SU-DHL-6 (cell line): Measurements from ENCODE around the gene RHOB.

ENCODE experiments used
- H2AFZ ChIP-seq: fragments of 200-600 bp; sonication (generic); 2 replicates; pipeline ENCODE4 v1.6.1; 2014; ENCODE audit warnings: low read depth, mild to moderate bottlenecking, moderate library complexity, mixed read lengths, antibody characterized with exemption, low read length; ENCODE audit not compliant: severe bottlenecking
- H3F3A ChIP-seq: fragments of 200-600 bp; shearing (Covaris generic); 2 replicates; pipeline ENCODE4 v1.6.0; 2016; ENCODE audit warnings: antibody characterized with exemption, mild to moderate bottlenecking; ENCODE audit not compliant: insufficient read depth
- H3K27ac ChIP-seq: fragments of 200-600 bp; sonication (generic); 2 replicates; pipeline ENCODE4 v1.5.1; 2016; ENCODE audit warnings: low read depth, mild to moderate bottlenecking, low read length, moderate library complexity, mixed read lengths
- H3K27me3 ChIP-seq: fragments of 200-600 bp; sonication (generic), shearing (Covaris generic); 2 replicates; pipeline ENCODE4 v1.6.0; 2014; ENCODE audit warnings: mild to moderate bottlenecking, low read length
- H3K36me3 ChIP-seq: fragments of 200-600 bp; sonication (generic); 2 replicates; pipeline ENCODE4 v1.6.1; 2014; ENCODE audit warnings: mild to moderate bottlenecking, low read length, mixed read lengths
- H3K4me2 ChIP-seq: fragments of 300-600, 200-600 bp; shearing (Covaris generic), sonication (generic); 2 replicates; pipeline ENCODE4 v1.6.0; 2014; ENCODE audit warnings: low read length, low read depth, mild to moderate bottlenecking; ENCODE audit not compliant: poor library complexity, severe bottlenecking
- H3K4me3 ChIP-seq: fragments of 200-600 bp; sonication (generic); 2 replicates; pipeline ENCODE4 v1.5.1; 2014; ENCODE audit warnings: antibody characterized with exemption, low read length, mild to moderate bottlenecking, mixed read lengths; ENCODE audit not compliant: insufficient read depth, poor library complexity, severe bottlenecking
- H3K79me2 ChIP-seq: fragments of 200-600 bp; sonication (generic); 2 replicates; pipeline ENCODE4 v1.6.1; 2014; ENCODE audit warnings: mild to moderate bottlenecking, low read length, moderate library complexity; ENCODE audit not compliant: insufficient read depth
- H3K9ac ChIP-seq: fragments of 200-600 bp; sonication (generic); 2 replicates; pipeline ENCODE4 v1.7.0; 2014; ENCODE audit warnings: mild to moderate bottlenecking, low read length
- H3K9me2 ChIP-seq: fragments of 200-600 bp; sonication (generic); replicated peaks from 2 replicates; pipeline ENCODE4 v1.6.1; 2014; ENCODE audit warnings: low read length; ENCODE audit not compliant: insufficient read depth
- H3K9me3 ChIP-seq: fragments of 200-600 bp; sonication (generic); 2 replicates; pipeline ENCODE4 v1.6.1; 2014; ENCODE audit warnings: low read length, mixed read lengths; ENCODE audit not compliant: insufficient read depth
- H4K20me1 ChIP-seq: fragments of 200-600 bp; sonication (generic); 2 replicates; pipeline ENCODE4 v1.6.1; 2014; ENCODE audit warnings: low read depth, mild to moderate bottlenecking, antibody characterized with exemption, low read length, moderate library complexity, mixed read lengths
- CTCF ChIP-seq: fragments of 200-600 bp; sonication (generic); IDR thresholded peaks from one replicate; pipeline ENCODE4 v1.5.1; 2017; ENCODE audit warnings: antibody characterized with exemption, mild to moderate bottlenecking, low read length, moderate library complexity; ENCODE audit not compliant: insufficient read depth, poor library complexity, severe bottlenecking
- EZH2phosphoT487 ChIP-seq: fragments of 200-600 bp; sonication (generic), shearing (Covaris generic); conservative IDR thresholded peaks from 2 replicates; pipeline ENCODE4 v1.6.1; 2018; ENCODE audit warnings: mild to moderate bottlenecking, antibody characterized with exemption, low read length, moderate library complexity, mixed read lengths

RHOB gene

GRCh38 chr2:20476950-20477349 lies 30.1 kb downstream of the RHOB start:
- Histone ChIP-seq H3K4me2 (no peak overlapping the region), H3K4me3 (no peak overlapping the region), H3K27ac (no peak overlapping the region), H3F3A (no peaks in the 10 kb centered on the region), H3K36me3 (no peaks in the 10 kb centered on the region), H3K9me2 (no peaks in the 10 kb centered on the region), H3K79me2 (no peaks in the 10 kb centered on the region), H3K9me3 (no peaks in the 10 kb centered on the region), H4K20me1 (no peaks in the 10 kb centered on the region), H3K9ac (no peak overlapping the region), H3K27me3 (no peaks in the 10 kb centered on the region), H2AFZ (no peak overlapping the region)
- no peak for TF ChIP-seq CTCF
- no peak for TF ChIP-seq EZH2phosphoT487

GRCh38 chr2:20478961-20479360 lies 32.1 kb downstream of the RHOB start:
- no peaks in the 10 kb centered on the region for H4K20me1 ChIP-seq
- no peak overlapping the region for H2AFZ ChIP-seq
- no peak overlapping the region for H3K4me3 ChIP-seq
- no peaks in the 10 kb centered on the region for H3F3A ChIP-seq
- no peak overlapping the region for H3K9ac ChIP-seq
- no peak for TF ChIP-seq CTCF
- TF ChIP-seq EZH2phosphoT487: no peak
- H3K4me2 ChIP-seq: no peak overlapping the region
- no peaks in the 10 kb centered on the region for H3K9me2 ChIP-seq
- no peaks in the 10 kb centered on the region for H3K27me3 ChIP-seq
- H3K36me3 ChIP-seq: no peaks in the 10 kb centered on the region
- no peaks in the 10 kb centered on the region for H3K79me2 ChIP-seq
- no peak overlapping the region for H3K27ac ChIP-seq
- H3K9me3 ChIP-seq: no peaks in the 10 kb centered on the region

GRCh38 chr2:20479835-20480234 lies 33.0 kb downstream of the RHOB start:
- no peaks in the 10 kb centered on the region for H3K9me2 ChIP-seq

More at GRCh38 chr2:20479835-20480234, 33.0 kb downstream of the RHOB start:
- no peaks in the 10 kb centered on the region for H3K9me3 ChIP-seq
- H2AFZ ChIP-seq: no peak overlapping the region
- no peaks in the 10 kb centered on the region for H3K79me2 ChIP-seq
- H3K9ac ChIP-seq: no peak overlapping the region
- no peaks in the 10 kb centered on the region for H4K20me1 ChIP-seq
- TF ChIP-seq CTCF: no peak
- TF ChIP-seq EZH2phosphoT487: no peak
- no peak overlapping the region for H3K27ac ChIP-seq
- no peaks in the 10 kb centered on the region for H3K27me3 ChIP-seq
- no peaks in the 10 kb centered on the region for H3F3A ChIP-seq
- H3K4me2 ChIP-seq: no peak overlapping the region
- H3K36me3 ChIP-seq: no peaks in the 10 kb centered on the region
- no peak overlapping the region for H3K4me3 ChIP-seq
